GM11168 (cell line): ENCODE data around the gene ALDH1A2.

ENCODE experiments used
- in situ Hi-C: fragments of 300-500 bp; cut with MboI; formaldehyde crosslinking; loops from one replicate; pipeline ENCODE4 v1.12.0; 2022; ENCODE audit warnings: low sequenced_read_pairs; ENCODE audit not compliant: unreplicated experiment

Gene ALDH1A2

GRCh38 chr15:58070801-58071418 is 5.4 kb upstream of the ALDH1A2 start:
- in situ Hi-C loops: no loop called here

- in situ Hi-C loops: no loop called here
Measured at GRCh38 chr15:58069008-58069407, 3.5 kb upstream of the ALDH1A2 start.

- in situ Hi-C loops: no loop called here
Measured at GRCh38 chr15:58066042-58066867, 744 bp upstream of the ALDH1A2 start.

GRCh38 chr15:58064980-58065444 is 499 bp downstream of the ALDH1A2 start:
- in situ Hi-C loops: no loop called here

- in situ Hi-C loops: no loop called here
Measured at GRCh38 chr15:58064082-58064979, 1.2 kb downstream of the ALDH1A2 start.

GRCh38 chr15:58063614-58064013 is 1.9 kb downstream of the ALDH1A2 start:
- in situ Hi-C loops: no loop called here

- in situ Hi-C loops: no loop called here
Measured at GRCh38 chr15:58062983-58063382, 2.5 kb downstream of the ALDH1A2 start.

- in situ Hi-C loops: no loop called here
Measured at GRCh38 chr15:58062175-58062574, 3.3 kb downstream of the ALDH1A2 start.

GRCh38 chr15:58060575-58060974 is 4.9 kb downstream of the ALDH1A2 start:
- in situ Hi-C loops: no loop called here

- in situ Hi-C loops: no loop called here
Measured at GRCh38 chr15:58058729-58059128, 6.8 kb downstream of the ALDH1A2 start.

GRCh38 chr15:58058073-58058472 is 7.4 kb downstream of the ALDH1A2 start:
- in situ Hi-C loops: no loop called here

- in situ Hi-C loops: no loop called here
Measured at GRCh38 chr15:58057559-58057958, 8.0 kb downstream of the ALDH1A2 start.

GRCh38 chr15:58056015-58056414 is 9.5 kb downstream of the ALDH1A2 start:
- in situ Hi-C loops: no loop called here

- in situ Hi-C loops: no loop called here
Measured at GRCh38 chr15:58053315-58054153, 12.0 kb downstream of the ALDH1A2 start.

- in situ Hi-C loops: no loop called here
Measured at GRCh38 chr15:58052334-58052733, 13.2 kb downstream of the ALDH1A2 start.

- in situ Hi-C loops: no loop called here
Measured at GRCh38 chr15:58049520-58050227, 15.8 kb downstream of the ALDH1A2 start.

- in situ Hi-C loops: no loop called here
Measured at GRCh38 chr15:58048261-58048660, 17.2 kb downstream of the ALDH1A2 start.

GRCh38 chr15:58047149-58047548 is 18.4 kb downstream of the ALDH1A2 start:
- in situ Hi-C loops: no loop called here

GRCh38 chr15:58046467-58046866 is 19.0 kb downstream of the ALDH1A2 start:
- in situ Hi-C loops: no loop called here
